HG02885 (cell line): ENCODE data around the gene MAN2A1.

Source experiments
- ATAC-seq: cut with Tn5 transposase; IDR thresholded peaks from one replicate; pipeline ENCODE4 v1.9.1; 2021; ENCODE audit warnings: mild to moderate bottlenecking; ENCODE audit not compliant: unreplicated experiment, poor library complexity

MAN2A1 gene

DNA sequence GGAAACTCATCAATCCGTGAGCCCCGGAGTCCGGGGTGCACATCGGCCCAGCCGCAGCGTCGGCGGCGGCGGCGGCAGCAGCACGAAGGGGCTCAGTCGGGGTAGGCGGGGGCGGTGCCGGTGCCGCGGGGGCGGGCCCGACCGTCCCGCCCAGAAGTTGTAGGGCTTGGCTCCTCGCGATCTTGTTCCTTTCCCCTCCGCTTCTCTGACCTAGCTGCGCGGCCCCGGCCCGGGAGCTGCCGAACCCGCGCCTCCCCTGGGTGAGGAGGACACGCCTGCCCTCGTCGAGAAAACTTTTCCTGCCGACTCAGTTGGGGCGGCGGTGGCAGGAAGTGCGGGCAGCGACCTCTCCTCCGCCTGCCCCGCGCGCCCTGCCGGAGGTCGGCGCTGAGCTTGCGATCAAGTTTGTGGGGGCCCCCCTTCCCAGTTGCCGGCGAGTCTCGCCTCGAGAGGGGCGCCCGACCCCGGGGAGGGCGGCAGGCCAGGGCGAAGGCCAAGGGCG, at the start of gene MAN2A1:
Gene MAN2A1 (plus strand): TSS at position 188 of the 502 bp plus-strand sequence. CDS start 491 bp downstream, outside the sequence.
- ATAC-seq, result peak; percentile 55

DNA sequence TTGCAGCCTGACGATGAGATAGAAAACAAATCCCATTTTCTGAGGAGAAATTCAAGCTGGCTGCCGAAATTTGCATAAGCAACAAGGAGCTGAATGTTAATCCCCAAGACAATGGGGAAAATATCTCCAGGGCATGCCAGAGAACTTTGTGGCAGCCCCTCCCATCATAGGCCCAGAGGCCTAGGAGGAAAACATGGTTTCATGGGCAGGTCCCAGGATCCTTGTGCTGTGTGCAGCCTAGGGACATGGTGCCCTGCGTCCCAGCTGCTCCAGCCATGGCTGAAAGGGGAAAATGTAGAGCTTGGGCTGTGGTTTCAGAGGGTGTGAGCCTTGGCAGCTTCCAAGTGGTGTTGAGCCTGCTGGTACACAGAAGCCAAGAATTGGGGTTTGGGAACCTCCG, 48.8 kb upstream of the MAN2A1 start:
- ATAC-seq, result no peak

DNA sequence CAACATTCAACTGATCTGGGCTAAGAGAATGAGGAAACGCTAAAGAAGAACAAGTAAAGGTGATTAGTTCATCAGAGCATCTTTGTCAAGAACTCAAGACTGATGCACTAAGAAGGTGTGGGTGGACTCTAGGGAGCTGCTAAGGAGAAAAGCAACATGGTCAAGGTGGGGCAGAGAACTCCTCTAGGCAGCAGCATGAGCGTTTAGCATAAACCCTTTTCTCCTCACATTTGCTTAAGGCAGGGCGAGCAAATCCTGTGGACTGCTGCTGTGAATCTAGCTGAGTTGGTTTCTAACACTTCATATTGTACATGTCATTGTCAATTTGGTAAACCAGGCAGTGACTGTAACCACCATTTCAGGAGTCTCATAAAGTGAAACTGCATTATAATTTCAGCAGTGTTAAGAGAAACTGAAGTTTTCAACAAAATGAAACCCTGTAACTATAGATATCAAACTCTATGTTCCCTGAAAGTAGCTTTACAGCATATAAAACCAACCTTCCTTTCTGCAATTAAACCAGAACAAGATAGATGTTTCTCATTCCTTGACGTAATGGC, 45.9 kb upstream of the MAN2A1 start:
- no peak for ATAC-seq

DNA sequence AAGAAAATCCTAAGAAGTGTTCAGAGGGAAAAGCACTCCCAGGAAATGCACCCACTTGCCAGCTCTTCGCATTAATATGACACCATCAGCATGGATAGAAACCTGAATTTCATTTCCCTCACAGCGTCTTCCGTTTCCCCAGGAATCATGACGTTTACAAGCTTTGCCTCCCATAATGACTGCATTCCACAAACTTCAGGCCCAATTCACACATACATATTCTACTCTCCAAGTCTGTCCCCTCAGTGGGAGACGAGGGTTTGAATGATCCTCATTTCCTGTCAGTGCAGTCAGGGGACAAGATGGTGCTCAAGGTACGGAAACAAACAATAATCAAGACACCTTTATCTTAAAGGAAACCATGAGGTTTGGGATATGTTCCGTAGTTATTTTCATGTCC, 44.9 kb upstream of the MAN2A1 start:
- ATAC-seq, result no peak

DNA sequence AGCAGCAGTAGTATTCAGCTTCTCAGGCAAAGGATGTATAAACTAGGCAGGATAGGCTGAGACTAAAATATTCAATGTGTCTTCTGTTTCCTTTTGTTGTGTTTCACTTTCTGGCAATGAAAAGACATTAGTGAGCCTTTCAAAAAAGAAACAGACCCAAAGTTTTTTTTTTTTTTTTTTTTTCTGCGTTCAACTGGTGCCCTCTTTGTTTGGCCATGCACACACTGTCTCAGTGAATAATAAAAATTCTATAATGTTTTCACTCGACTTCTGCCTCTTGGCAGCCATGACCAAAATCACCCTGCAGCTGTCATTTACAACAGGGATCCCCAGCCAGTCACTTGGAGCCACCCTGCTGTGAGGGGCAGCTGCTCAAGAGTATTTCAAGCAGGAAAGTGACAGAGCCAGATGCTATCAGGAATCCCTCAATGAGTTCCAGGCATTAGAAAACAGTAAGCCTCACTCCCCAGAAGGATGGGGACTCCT, 44.0 kb upstream of the MAN2A1 start:
- no peak for ATAC-seq

DNA sequence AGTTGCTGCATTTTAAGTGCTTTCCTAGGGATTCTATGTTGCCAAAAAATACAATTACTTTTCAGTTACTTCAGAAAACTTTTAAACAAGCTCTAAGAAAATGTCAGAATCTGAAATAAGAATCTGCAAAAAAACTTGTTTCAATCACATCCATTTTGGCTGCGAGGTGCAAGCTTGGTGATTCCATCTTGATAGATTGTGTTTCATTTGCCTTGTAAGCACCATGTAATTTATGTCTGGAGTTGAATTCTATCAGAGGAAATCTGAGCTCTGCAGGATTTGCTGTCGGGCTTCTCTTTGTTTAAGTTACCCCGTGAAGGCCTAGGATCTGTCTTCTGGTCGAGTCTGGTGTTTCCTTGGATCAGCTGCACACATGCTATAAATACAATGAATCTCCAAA, 40.4 kb upstream of the MAN2A1 start:
- no peak for ATAC-seq

DNA sequence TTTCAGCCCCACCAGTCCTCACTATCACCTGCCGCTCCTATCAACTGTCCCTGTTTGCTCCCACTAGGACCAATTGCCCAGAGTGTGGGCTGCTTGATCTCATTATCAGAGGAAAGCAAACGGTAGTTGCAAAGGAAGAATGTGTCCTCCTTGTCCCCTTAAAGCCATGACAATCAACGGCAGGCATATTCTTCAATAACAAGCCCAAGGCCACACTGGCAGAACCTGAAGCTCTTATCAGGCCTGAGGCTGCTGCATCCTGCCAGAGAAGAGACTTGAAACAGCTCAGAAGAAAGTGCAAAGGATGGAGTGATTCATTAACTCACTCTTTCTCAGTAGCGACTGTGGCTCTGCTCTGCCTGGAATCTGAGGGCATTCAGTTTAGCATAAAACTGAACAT, 39.2 kb upstream of the MAN2A1 start:
- ATAC-seq, result no peak

DNA sequence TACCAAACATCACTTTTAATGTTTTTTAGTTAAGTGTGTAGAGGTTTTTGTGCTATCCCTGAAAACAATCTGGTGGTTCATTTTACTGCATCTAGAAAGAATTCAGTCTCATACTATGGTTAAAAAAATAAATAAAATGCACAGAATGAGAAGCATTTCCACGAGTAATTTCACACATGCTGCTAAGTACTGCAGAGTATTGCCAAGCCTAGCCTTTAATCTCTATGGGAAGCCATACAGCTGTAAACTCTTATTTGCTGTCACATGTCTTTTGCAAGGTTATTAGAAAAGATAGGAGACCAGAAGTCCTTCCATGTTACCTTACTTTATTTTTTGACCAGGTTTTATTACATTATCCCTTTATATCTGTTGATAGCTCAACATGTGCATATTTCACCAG, 37.6 kb upstream of the MAN2A1 start:
- no peak for ATAC-seq

DNA sequence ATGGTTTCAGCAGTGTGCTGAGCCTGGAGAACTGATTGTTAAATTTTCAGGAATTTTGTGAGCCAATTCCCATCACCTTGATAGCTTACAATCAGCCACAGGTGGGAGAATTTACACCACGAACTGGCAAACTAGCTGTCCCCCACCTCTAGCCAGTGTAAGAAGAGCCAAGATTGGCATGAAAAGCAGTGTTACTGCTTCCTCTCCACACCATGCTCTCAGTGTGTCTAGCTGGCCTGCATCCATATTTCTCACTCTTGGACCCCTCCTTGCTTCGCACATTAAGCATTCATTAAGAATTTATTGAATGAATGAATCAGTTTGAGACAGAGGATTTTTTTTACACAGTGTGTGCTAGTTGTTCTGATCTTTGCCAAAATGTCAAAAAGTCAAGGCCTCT, 36.7 kb upstream of the MAN2A1 start:
- no peak for ATAC-seq

DNA sequence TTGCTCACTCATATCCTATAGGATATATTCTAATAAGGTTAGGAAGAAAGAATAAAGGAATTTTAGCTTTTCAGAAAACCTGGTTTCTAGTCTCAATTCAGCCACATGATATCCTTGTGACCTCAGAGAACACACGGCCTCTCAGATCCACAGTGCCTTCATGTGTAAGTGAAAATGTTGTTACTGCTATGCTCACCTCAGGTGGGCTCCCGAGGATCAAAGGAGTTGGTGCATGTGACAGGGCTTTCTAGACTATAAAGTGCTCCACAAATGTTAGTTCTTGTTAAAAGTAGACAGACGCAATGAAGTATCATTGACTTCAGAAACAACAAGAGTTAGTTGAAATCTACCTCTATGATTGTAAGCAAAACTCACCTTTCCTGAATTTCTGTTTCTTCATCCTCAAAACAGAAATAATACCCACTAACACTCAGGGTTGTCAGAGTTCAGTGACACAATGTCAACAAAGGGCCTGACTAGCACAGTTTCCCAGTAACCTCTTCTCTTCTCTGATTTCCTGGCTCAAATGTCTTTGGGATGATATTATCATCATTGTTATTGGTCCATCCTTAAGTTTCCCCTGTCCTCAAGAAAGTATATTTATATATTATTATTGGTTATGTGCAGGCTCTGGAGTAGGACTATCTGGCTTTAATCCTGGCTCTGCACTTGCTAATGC, 36.0 kb upstream of the MAN2A1 start:
- ATAC-seq, result no peak

DNA sequence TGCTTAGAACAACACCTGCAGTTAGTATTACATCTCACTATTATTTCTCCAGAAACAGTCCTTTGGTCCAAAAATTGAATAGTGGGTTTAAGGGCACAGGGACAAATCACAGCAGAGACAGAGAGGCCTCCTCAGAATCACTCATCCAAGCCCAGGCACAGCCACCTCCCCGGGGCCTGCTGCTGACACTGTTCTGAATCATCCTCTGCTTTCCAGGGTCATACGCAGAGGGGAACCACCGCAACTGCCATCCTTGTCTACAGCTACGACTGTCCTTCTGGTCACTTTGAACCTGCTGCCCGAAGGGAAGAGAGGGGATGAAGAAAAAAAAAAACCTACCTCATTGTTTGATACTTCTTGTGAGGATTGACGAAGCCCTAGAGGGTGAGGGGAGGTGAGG, 35.3 kb upstream of the MAN2A1 start:
- ATAC-seq, result no peak

DNA sequence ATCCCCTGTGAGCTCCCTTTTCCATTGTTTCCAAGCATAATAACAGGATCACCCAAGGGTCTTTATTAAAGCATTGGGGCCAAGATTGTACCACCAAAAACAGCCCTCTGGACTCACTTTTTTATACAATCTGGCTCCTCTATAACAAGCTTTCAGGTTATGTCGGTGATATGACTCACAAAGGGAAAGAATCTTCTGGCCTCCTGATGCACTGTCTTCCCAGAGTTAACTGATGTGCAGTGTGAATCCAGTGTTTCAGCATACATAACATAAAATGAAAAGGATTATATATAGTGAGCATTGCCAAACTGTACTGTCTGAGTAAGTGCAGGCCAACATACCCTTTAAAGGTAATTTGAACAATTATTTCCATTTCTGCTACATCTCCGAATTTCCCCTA, 33.9 kb upstream of the MAN2A1 start:
- ATAC-seq, result no peak

DNA sequence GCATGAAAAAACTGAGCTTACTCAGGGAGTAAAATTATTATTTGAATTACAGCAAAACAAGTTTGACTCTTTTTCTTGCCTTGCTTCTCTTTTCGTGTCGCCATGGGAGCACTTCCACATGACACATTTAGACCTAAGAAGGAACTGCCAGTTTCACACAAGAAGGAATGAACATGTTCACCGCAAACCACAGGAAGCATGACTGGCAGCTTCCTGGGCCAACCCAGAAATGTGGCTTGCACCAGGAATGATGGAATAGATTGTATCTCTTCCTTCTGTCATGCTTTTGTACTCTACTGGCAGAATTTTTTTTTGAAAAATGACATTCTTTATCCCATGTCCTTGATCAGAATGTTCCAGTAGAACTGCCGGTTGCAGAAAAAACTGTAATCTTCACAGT, 32.9 kb upstream of the MAN2A1 start:
- ATAC-seq, result no peak

DNA sequence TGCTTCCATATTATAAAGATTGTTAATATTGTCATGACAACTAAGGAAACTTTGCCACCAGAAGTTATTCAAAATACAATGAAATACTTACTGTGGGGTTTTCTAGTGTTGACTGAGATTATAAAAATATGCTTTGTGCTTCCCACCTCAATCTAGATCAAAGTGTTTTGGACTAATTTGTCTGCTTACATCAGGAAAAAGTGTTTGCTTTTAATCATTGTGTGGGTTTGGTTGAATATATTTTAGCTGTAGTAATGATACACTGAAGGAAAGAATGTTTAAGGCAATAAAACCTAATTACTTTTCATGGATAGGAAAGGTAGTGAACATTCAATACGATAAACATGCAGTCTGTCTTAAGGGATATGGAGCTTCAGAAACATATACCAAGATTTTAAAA, 29.8 kb upstream of the MAN2A1 start:
- ATAC-seq, result no peak

DNA sequence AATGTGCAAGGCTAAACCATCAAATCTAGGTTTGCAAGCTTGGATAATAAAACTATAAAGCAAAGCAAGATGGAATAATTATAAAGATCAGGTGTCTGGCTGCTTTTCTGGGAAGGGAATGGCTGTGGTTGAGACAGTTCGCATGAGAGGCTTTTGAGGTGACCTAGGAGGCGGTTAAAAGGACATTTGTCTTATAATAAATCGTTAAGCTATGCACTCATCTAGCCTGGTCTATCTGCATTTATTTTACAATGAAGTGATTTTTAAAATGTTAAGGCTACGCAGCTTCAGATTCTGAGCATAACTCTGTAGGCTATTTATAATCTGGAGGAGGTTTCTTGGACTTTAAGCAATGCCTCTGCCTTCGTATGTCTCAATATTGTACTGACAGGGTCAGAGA, 29.4 kb upstream of the MAN2A1 start:
- ATAC-seq, result no peak

DNA sequence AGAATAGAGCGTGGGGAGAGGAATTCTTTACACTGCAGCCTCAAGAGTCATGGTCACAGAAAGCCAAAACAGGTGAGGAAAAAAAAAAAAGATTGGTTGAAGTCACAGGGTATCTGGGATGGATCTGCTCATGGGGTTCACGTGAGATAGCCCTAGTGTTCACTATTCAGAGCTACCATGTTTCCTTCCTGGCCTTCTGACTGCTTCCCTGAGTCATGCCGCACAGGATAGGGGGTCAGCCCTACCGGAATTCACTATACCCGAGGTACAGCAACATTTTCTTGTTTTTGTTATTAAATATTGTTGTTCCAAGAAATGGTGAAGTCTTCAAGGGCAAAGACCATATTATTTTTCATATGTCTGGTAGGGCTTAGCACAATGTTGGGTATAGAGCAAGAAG, 21.5 kb upstream of the MAN2A1 start:
- ATAC-seq, result no peak

DNA sequence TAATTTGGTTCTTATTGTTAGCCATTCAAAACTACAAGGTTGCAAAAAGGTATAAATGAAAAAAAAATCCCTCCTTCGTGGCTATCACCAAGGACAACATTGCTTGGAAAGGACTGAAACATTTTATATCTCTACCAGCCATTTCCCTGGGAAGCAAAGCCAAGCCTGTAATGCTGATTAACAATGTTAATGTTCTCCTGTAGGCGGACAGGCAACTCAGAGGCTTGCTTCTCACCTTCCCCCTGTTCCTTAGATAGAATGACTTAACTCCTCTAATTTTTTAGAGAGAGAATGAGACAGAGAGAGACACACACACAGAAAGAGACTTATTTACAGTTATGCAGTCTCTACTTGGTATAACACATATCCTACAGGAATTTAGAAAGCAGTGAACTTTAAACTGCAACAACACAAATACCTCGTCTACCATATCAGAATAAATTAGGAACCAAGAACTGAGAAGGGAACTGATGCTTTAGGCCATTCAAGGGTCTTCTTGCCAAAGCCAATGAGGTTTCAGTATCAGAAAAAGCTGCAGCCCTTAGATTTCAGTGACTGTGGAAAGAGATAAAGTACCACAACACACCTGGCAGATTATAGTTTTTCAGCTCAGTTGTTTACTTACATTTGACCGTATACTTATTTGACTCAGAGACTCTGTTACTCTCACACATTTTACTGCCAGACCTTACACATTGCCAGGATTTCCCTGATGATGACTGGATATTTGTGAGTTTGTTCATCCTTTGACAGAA, 20.9 kb upstream of the MAN2A1 start:
- ATAC-seq, result no peak

DNA sequence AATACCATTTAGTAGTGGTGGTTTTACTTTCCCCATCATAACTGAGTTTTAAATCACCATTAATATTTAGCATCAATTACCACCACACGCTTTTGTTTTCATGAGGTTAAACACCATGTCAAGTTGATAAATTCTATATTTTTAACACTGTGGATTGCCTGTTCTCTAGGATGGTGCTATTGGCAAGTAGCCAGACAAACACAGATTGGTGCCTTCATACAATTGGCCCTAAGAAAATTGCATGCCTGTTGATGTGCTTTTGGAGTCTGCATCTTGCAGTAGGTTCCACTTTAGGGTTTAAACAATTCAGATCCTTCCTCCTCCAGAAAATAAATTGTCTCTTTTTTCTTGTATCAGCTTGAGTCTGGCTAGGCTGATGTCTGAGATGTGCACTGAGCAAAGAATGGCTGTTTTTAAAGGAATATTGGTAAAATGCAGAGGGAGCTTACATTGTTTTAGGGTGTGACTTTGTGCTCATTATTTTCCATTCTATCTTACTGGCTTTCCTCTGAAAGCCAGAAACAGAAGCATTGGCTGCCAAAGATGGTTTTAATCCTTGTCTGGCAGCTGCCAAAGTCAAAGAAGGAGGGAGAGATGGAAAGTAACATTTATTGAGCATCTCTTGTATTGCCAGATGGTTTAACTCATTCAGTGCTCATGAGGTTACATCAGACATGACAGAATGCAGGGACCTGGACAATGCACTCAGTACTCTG, 19.6 kb upstream of the MAN2A1 start:
- ATAC-seq, result no peak

DNA sequence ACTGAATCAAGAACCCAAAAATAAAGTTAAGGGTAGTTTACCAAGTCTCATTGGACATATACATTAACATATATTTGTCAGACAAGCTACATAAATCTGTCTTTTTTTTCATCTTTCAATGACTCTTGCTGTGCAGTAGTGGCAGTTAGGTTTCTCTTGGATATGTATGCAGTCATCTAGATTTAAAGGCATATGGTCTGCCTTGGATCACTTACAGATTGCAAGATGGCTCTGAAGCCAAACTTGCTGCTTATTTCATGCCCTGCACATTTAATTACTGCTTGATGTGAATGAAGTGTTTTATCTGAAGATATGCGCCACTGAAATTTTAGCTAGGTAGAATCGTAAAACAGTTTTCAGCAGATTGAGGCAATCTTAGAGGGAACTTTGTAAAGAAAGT, 18.6 kb upstream of the MAN2A1 start:
- no peak for ATAC-seq

DNA sequence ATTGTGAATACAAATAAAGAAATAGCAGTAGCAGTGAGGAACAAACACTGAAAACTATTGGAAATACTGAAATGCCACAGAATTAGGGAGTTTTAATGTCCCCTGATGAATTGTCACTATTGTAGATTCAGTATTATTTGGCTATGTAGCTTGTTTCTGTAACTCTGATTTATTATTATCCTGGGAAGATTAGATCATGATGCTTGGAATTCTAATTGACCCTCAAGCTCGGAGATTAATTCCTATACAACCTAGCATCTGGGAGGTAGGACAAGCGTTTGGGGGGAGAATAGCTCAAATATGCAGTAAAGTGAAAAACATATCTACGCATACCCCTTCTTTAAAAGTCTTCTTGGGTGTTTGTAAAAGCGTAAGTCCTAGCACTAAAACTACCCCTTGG, 15.1 kb upstream of the MAN2A1 start:
- no peak for ATAC-seq

DNA sequence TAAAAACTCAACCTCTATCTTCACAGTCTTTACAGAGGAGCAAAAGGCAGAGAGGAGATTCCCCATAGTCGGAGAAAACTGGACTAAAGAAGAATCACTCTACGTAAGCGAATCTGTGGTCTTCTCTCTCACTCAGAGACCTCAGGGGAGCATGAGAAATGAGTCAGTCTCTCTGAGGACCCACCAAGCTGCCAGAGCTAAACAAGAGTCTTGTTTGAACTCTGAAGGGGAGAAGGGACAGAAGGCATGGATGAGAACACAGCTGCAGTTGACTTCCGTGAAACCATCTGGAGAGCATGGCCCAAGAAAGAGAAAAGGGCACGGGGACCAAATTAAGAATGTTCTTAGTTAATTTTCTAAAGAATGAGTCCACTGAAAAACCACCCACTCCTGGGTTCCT, 12.8 kb upstream of the MAN2A1 start:
- peak; percentile 48 for ATAC-seq
